GM21825 (cell line): Measurements from ENCODE around the gene BCL7A.
"Not testable (repeated sequence)": the region's sequence is repeated elsewhere in the genome, so short reads cannot be mapped to it uniquely, and the experiment has no call there.

Experiments used
- ATAC-seq: cut with Tn5 transposase; IDR thresholded peaks from one replicate; pipeline ENCODE4 v1.9.1; 2021; ENCODE audit warnings: mild to moderate bottlenecking, moderate library complexity; ENCODE audit not compliant: unreplicated experiment

BCL7A gene

GRCh38 chr12:122051231-122051876 is 29.7 kb downstream of the BCL7A start:
- no peak for ATAC-seq

GRCh38 chr12:122052285-122052684 is 30.6 kb downstream of the BCL7A start:
- no peak for ATAC-seq

- ATAC-seq, result no peak
Measured at GRCh38 chr12:122054842-122055520, 33.3 kb downstream of the BCL7A start.

GRCh38 chr12:122056406-122056805 is 34.7 kb downstream of the BCL7A start:
- not testable (repeated sequence) for ATAC-seq

GRCh38 chr12:122057007-122057735 is 35.5 kb downstream of the BCL7A start:
- ATAC-seq, result no peak

- no peak for ATAC-seq
Measured at GRCh38 chr12:122057769-122058168, 36.1 kb downstream of the BCL7A start.

GRCh38 chr12:122058549-122059149 is 37.0 kb downstream of the BCL7A start:
- ATAC-seq, result no peak

GRCh38 chr12:122059203-122059960 is 37.7 kb downstream of the BCL7A start:
- no peak for ATAC-seq

- no peak for ATAC-seq
Measured at GRCh38 chr12:122060081-122060501, 38.4 kb downstream of the BCL7A start.

GRCh38 chr12:122061253-122061652 is 39.6 kb downstream of the BCL7A start:
- ATAC-seq, result no peak

- no peak for ATAC-seq
Measured at GRCh38 chr12:122062832-122063693, 41.4 kb downstream of the BCL7A start.

- ATAC-seq, result no peak
Measured at GRCh38 chr12:122063694-122064024, 42.0 kb downstream of the BCL7A start.

GRCh38 chr12:122064025-122064777 is 42.5 kb downstream of the BCL7A start:
- no peak for ATAC-seq

GRCh38 chr12:122064780-122065588 is 43.3 kb downstream of the BCL7A start:
- ATAC-seq, result no peak

- ATAC-seq, result no peak
Measured at GRCh38 chr12:122067548-122067947, 45.9 kb downstream of the BCL7A start.

GRCh38 chr12:122067966-122068365 is 46.3 kb downstream of the BCL7A start:
- ATAC-seq, result peak; percentile 84

- no peak for ATAC-seq
Measured at GRCh38 chr12:122072031-122072970, 50.6 kb downstream of the BCL7A start.
